Natural killer cell (primary cell): ENCODE data around the gene ATP10A. TPM values are rescaled to one million over a fixed set of nuclear protein-coding genes. Genes with fewer than 3 reads are reported as not detected.

Source experiments
- ATAC-seq, 3 donors: fragments of 150-1000 bp in 2 of 3; fragments of 200-7000 bp in 1 of 3; cut with Tn5 transposase; 1 replicate in 1 of 3; 2 replicates in 2 of 3; pipeline ENCODE4 v1.10.0; 2021; ENCODE audit warnings: mild to moderate bottlenecking in 2 of 3, moderate library complexity in 2 of 3
- DNase-seq, 2 donors: peaks; one replicate each; pipeline versions ENCODE4 v3.0.0 to v3.0.0-alpha.2; 2013 to 2021; ENCODE audit warnings: mixed read lengths in 1 of 2
- H3K27ac ChIP-seq: one replicate; pipeline ENCODE4 v1.5.1; 2013; ENCODE audit warnings: mild to moderate bottlenecking, low read length
- H3K27me3 ChIP-seq: one replicate; pipeline ENCODE4 v1.6.1; 2013; ENCODE audit warnings: low read length; ENCODE audit not compliant: control insufficient read depth, insufficient read depth
- H3K36me3 ChIP-seq: one replicate; pipeline ENCODE4 v1.6.1; 2013; ENCODE audit warnings: low read length; ENCODE audit not compliant: control insufficient read depth, insufficient read depth
- H3K4me1 ChIP-seq: one replicate; pipeline ENCODE4 v1.6.1; 2013; ENCODE audit warnings: low read length; ENCODE audit not compliant: control insufficient read depth, insufficient read depth
- H3K4me3 ChIP-seq: one replicate; pipeline ENCODE4 v1.5.1; 2013; ENCODE audit warnings: low read length
- H3K9me3 ChIP-seq: one replicate; pipeline ENCODE4 v1.6.1; 2013; ENCODE audit warnings: low read length; ENCODE audit not compliant: control insufficient read depth, insufficient read depth
- H3K27ac Mint-ChIP-seq, 2 donors: one replicate each; pipeline ENCODE4 v1.8.0; 2022; ENCODE audit warnings: mild to moderate bottlenecking in 2 of 2, mixed read lengths in 2 of 2, moderate library complexity in 1 of 2
- H3K27me3 Mint-ChIP-seq, 2 donors: one replicate each; pipeline ENCODE4 v1.8.0; 2022; ENCODE audit warnings: low read depth in 2 of 2, mixed read lengths in 2 of 2
- H3K36me3 Mint-ChIP-seq: one replicate; pipeline ENCODE4 v1.8.0; 2022; ENCODE audit warnings: mixed read lengths
- H3K4me1 Mint-ChIP-seq, 2 donors: one replicate each; pipeline ENCODE4 v1.8.0; 2022; ENCODE audit warnings: mixed read lengths in 2 of 2
- H3K4me3 Mint-ChIP-seq: one replicate; pipeline ENCODE4 v1.8.0; 2022; ENCODE audit warnings: mild to moderate bottlenecking, moderate library complexity, mixed read lengths
- H3K9me3 Mint-ChIP-seq, 2 donors: one replicate each; pipeline ENCODE4 v1.8.0; 2022; ENCODE audit warnings: mixed read lengths in 2 of 2
- WGBS: methylation state at CpG from one replicate; pipeline ENCODE4 v1.1.7; 2013; ENCODE audit warnings: missing lambda C conversion rate; ENCODE audit not compliant: insufficient coverage; 5-methylcytosine and 5-hydroxymethylcytosine counted together
- intact Hi-C: fragments of 100-400 bp; cut with micrococcal nuclease; formaldehyde crosslinking; loops from one replicate; pipeline ENCODE4 v1.14.2; 2022
- total RNA-seq, 4 donors: library from RNA; stranded (reverse); fragments of 120-200 nt in 1 of 4; gene quantifications; one replicate each; pipeline versions ENCODE4 v1.2.3 to v1.2.4, GENCODE V29; 2013 to 2022
- TF ChIP-seq, protein P1 (sequence below): fragments of 200-600 bp; IDR thresholded peaks from one replicate; pipeline ENCODE4 v1.8.0; 2022; ENCODE audit warnings: antibody characterized with exemption

ATP10A gene
- total RNA-seq, 3 donors from 2014 or later (not counting 1 experiment from before 2014, with no cell fraction given) = 50.1 to 67.0 (median 51.2) TPM

DNA sequence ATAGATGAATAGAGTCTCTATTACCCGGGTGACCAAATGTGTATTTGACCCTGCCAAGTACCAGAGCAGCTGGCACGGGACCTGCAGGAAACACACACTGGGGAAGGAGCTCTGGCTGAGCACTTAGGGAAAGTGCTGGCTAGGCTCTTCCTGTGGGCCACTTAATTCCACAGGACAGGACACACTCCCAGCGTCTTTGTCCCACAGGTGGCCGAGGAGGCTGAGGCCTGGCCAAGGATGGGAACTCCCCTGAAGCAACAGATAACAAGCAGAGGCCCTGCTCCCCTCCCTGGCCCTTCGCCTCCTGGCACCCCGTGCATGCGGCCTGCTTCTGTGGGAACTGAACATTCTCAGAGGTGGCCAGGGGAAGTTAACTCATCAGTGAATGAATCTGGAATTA, 180.8 kb downstream of the ATP10A start:
- no peak overlapping the region for H3K27ac Mint-ChIP-seq
- H3K27me3 Mint-ChIP-seq = no peaks in the 10 kb centered on the region
- H3K36me3 Mint-ChIP-seq = peaks cover 26% of the 10 kb centered on the region
- H3K4me1 Mint-ChIP-seq = peaks cover 0 to 5% of the 10 kb centered on the region in 2 donors
- WGBS = 96% methylated on average over 7 of the region's 7 CpGs
- no peaks in the 10 kb centered on the region for H3K9me3 Mint-ChIP-seq
- no peak overlapping the region for H3K4me3 Mint-ChIP-seq
- Histone ChIP-seq H3K9me3 (no peaks in the 10 kb centered on the region), H3K4me1 (no peaks in the 10 kb centered on the region), H3K4me3 (no peak overlapping the region), H3K36me3 (peaks cover 47% of the 10 kb centered on the region), H3K27ac (no peak overlapping the region), H3K27me3 (no peaks in the 10 kb centered on the region)
- TF ChIP-seq, protein P1, sequence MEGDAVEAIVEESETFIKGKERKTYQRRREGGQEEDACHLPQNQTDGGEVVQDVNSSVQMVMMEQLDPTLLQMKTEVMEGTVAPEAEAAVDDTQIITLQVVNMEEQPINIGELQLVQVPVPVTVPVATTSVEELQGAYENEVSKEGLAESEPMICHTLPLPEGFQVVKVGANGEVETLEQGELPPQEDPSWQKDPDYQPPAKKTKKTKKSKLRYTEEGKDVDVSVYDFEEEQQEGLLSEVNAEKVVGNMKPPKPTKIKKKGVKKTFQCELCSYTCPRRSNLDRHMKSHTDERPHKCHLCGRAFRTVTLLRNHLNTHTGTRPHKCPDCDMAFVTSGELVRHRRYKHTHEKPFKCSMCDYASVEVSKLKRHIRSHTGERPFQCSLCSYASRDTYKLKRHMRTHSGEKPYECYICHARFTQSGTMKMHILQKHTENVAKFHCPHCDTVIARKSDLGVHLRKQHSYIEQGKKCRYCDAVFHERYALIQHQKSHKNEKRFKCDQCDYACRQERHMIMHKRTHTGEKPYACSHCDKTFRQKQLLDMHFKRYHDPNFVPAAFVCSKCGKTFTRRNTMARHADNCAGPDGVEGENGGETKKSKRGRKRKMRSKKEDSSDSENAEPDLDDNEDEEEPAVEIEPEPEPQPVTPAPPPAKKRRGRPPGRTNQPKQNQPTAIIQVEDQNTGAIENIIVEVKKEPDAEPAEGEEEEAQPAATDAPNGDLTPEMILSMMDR = no peak
- DNase-seq (no peak), ATAC-seq (no peak)
- intact Hi-C loops = no loop called here

DNA sequence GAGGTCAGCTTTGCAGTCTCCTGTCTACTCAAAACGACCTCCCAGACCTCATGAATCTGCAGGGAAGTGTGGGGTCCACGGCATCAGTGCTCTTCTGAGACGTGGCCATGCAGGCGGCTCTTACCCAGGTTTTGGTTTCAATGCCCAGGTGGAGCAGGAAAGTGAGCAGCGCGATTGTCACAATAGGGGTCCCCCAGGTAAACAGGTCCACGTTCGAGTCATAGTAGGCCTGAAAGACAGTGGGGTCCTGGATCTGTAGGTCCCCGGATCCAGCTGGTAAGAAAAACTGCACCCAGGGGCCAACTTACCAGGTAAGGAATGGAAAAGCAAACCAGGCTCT, 182.5 kb downstream of the ATP10A start:
- no peak overlapping the region for H3K27ac ChIP-seq
- Mint-ChIP-seq H3K36me3 (peaks cover 17% of the 10 kb centered on the region), H3K4me3 (no peak overlapping the region), H3K27me3 (no peaks in the 10 kb centered on the region), H3K4me1 (peaks cover 5 to 6% of the 10 kb centered on the region in 2 donors), H3K27ac (no peak overlapping the region), H3K9me3 (no peaks in the 10 kb centered on the region)
- no peaks in the 10 kb centered on the region for H3K4me1 ChIP-seq
- 92% methylated on average over 9 of the region's 9 CpGs for WGBS
- DNase-seq = no peak
- intact Hi-C loops = no loop called here
- no peaks in the 10 kb centered on the region for H3K27me3 ChIP-seq
- H3K4me3 ChIP-seq = no peak overlapping the region
- peaks cover 45% of the 10 kb centered on the region for H3K36me3 ChIP-seq
- no peak for ATAC-seq
- no peaks in the 10 kb centered on the region for H3K9me3 ChIP-seq
- TF ChIP-seq, protein P1 = no peak

DNA sequence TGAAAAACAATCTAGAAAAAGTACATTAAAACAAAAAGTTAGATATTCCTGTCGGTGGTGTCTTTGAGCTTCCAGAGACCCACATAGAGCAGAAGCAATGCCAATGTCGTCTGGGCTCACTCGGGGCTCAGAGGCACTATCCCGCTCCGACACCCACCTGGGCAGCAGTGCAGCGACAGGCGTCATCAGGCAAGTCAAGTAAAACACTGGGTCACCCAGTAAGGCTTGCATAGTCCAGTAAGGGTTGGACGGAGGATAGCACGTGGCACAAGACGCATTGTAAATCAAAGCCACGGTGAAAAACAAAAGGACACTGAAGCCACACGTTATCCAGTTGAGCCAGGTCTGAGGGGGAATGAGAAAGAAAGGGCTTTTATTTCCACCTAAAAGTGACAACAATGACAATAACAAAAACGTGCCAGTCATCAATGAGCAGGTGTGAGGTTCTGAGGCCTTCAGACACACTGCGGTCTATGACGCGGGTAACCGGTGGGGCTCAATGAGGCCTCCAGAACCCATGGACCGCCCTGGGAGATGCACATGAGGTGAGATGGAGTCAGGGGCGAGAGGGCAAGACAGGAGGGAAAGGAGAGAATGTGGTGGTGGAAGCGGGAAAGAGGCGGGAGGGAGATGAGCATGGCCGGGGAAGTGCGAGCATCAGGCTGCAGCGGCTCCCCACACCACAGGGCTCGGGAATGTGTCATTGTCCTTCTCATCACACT, 183.0 kb downstream of the ATP10A start:
- H3K27me3 ChIP-seq = no peaks in the 10 kb centered on the region
- no peak overlapping the region for H3K27ac Mint-ChIP-seq
- peaks cover 45% of the 10 kb centered on the region for H3K36me3 ChIP-seq
- no peak overlapping the region for H3K4me3 ChIP-seq
- H3K27ac ChIP-seq = no peak overlapping the region
- no peak for DNase-seq
- no peaks in the 10 kb centered on the region for H3K9me3 Mint-ChIP-seq
- peaks cover 5 to 6% of the 10 kb centered on the region in 2 donors for H3K4me1 Mint-ChIP-seq
- H3K4me1 ChIP-seq = no peaks in the 10 kb centered on the region
- intact Hi-C loops = no loop called here
- ATAC-seq = no peak
- H3K9me3 ChIP-seq = no peaks in the 10 kb centered on the region
- no peaks in the 10 kb centered on the region for H3K27me3 Mint-ChIP-seq
- H3K4me3 Mint-ChIP-seq = no peak overlapping the region
- H3K36me3 Mint-ChIP-seq = peaks cover 17% of the 10 kb centered on the region
- 97% methylated on average over 25 of the region's 25 CpGs for WGBS
- TF ChIP-seq, protein P1 = no peak

DNA sequence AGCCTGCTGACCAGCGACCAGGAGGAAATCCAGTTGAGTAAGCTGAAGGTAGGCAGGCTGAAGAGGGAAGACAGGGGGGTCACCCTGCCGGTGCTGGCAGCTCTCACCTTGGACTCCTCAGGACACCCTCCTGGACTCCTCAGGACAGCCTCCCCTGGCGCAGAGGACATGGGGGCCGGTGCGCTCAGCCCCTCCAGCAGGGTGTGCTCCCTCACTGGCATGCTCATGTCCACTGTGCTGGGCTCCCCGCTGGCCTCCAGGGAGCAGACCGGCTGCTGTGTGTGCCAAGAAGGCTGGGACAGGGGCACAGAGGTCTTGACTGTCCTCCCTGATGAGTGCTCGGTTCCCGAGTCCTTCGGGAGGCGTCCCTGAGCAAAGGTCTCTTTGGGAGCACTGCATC, 183.6 kb downstream of the ATP10A start:
- Mint-ChIP-seq H3K36me3 (peaks cover 17% of the 10 kb centered on the region), H3K9me3 (no peaks in the 10 kb centered on the region), H3K27ac (no peak overlapping the region), H3K4me3 (no peak overlapping the region), H3K4me1 (peaks cover 5 to 6% of the 10 kb centered on the region in 2 donors), H3K27me3 (no peaks in the 10 kb centered on the region)
- ATAC-seq (no peak), DNase-seq (no peak)
- intact Hi-C loops = no loop called here
- WGBS = 94% methylated on average over 11 of the region's 11 CpGs
- TF ChIP-seq, protein P1 = no peak
- H3K4me3 ChIP-seq = no peak overlapping the region
- H3K27ac ChIP-seq = no peak overlapping the region
- H3K27me3 ChIP-seq = no peaks in the 10 kb centered on the region
- no peaks in the 10 kb centered on the region for H3K4me1 ChIP-seq
- no peaks in the 10 kb centered on the region for H3K9me3 ChIP-seq
- H3K36me3 ChIP-seq = peaks cover 42% of the 10 kb centered on the region
